GM12891 (cell line): ENCODE measurements around the gene RAET1G.

ENCODE experiments used
- PAX5 ChIP-seq: IDR thresholded peaks from 2 replicates; pipeline ENCODE4 v1.6.1; 2011; ENCODE audit warnings: low read length, moderate library complexity, mild to moderate bottlenecking; ENCODE audit not compliant: insufficient read depth, severe bottlenecking
- POLR2A ChIP-seq: IDR thresholded peaks from 2 replicates; pipeline ENCODE4 v1.6.1; 2011; ENCODE audit warnings: low read depth, low read length, control low read depth
- POLR2AphosphoS5 ChIP-seq: IDR thresholded peaks from 2 replicates; pipeline ENCODE4 v1.6.1; 2011; ENCODE audit warnings: low read depth, low read length, control low read depth

DNA sequence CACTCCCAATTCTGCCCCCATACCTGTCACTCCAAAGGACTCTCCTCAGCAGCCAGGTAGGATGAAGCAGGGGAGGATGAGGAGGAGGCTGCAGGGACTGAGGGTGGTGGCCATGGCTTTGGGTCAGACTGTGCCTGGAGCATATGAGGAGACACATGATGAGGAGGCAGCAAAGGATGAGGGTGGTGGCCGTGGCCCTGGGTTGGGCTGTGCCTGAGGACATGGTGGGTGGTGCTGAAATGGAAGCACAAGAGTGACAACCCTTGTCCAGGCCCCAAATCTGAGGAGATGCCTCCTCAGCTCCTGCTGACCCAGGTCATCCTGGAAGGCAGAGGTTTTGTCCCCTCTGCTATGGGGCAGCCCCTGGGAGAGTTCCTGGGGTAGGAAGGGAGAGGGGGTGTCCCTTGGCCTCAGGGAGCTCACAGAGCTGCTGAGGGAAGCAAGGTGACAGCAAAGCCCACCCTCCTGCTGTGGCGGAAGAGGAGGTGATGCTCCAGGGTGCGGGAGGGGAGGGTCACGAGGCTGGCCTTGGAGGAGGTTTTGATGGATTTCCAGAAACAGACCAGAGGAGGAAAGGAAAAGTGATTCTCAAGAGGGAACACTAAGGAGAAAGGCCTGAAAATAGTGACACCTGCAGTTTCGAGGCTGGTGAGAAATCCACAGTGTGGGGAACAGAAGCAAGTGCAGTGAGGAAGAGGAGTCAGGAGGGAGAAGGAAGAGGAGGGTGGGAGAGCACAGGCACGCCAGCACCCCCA lies 4.6 kb downstream of the RAET1G start:
- TF ChIP-seq POLR2AphosphoS5, result no peak
- TF ChIP-seq PAX5, result no peak
- TF ChIP-seq POLR2A, result no peak
